Suprapubic skin (tissue), 4 donors: ENCODE measurements around the gene COPG2. TPM values are rescaled to one million over a fixed set of nuclear protein-coding genes. Genes with fewer than 3 reads are reported as not detected.

Source experiments
- DNase-seq, 2 donors: peaks; one replicate each; pipeline ENCODE4 v3.0.0-alpha.2; 2019; ENCODE audit warnings: low spot score in 2 of 2
- H3K27ac ChIP-seq: fragments of 200-600 bp; sonication (generic); one replicate; pipeline ENCODE4 v1.5.1; 2019
- H3K27me3 ChIP-seq: fragments of 200-600 bp; sonication (generic); one replicate; pipeline ENCODE4 v1.5.1; 2019
- H3K36me3 ChIP-seq: fragments of 200-600 bp; sonication (generic); one replicate; pipeline ENCODE4 v1.5.1; 2019
- H3K4me1 ChIP-seq: fragments of 200-600 bp; sonication (generic); one replicate; pipeline ENCODE4 v1.5.1; 2019
- H3K4me3 ChIP-seq: fragments of 200-600 bp; sonication (generic); one replicate; pipeline ENCODE4 v1.5.1; 2019; ENCODE audit warnings: mild to moderate bottlenecking
- H3K9me3 ChIP-seq: fragments of 200-600 bp; sonication (generic); one replicate; pipeline ENCODE4 v1.5.1; 2019
- EP300 ChIP-seq: sonication (generic); formaldehyde crosslinking; IDR thresholded peaks from one replicate; pipeline ENCODE4 v1.6.1; 2017; ENCODE audit warnings: antibody characterized with exemption
- POLR2A ChIP-seq, 2 donors: fragments of 450-650 bp; IDR thresholded peaks; one replicate each; pipeline ENCODE4 v1.6.1; 2017; ENCODE audit warnings: antibody characterized with exemption in 2 of 2, mild to moderate bottlenecking in 2 of 2, moderate library complexity in 2 of 2
- POLR2AphosphoS5 ChIP-seq, 3 donors: sonication (generic); formaldehyde crosslinking; IDR thresholded peaks; one replicate each; pipeline ENCODE4 v1.6.1; 2017; ENCODE audit warnings: antibody characterized with exemption in 3 of 3
- WGBS: methylation state at CpG from one replicate; pipeline ENCODE4 v1.1.5; 2018; 5-methylcytosine and 5-hydroxymethylcytosine counted together
- total RNA-seq, 4 donors: library from RNA; depleted of rRNA; stranded (reverse); fragments of >200 nt; gene quantifications; one replicate each; pipeline ENCODE4 v1.1.0, GENCODE V29; 2016
- TF ChIP-seq, protein P1 (sequence below), 2 donors: fragments of 200-600 bp in 1 of 2; fragments of 450-650 bp in 1 of 2; sonication (generic) in 1 of 2; IDR thresholded peaks; one replicate each; pipeline ENCODE4 v1.5.1; 2016 to 2019; ENCODE audit warnings: antibody characterized with exemption in 2 of 2, mild to moderate bottlenecking in 1 of 2, moderate library complexity in 1 of 2

Gene COPG2
- total RNA-seq, 4 donors from 2014 or later: 17.9 to 24.8 (median 21.0) TPM

GRCh38 chr7:130689683-130690082, 21.1 kb upstream of the COPG2 start:
- no peak for DNase-seq
- 82% methylated on average over 1 of the region's 1 CpG for WGBS
- Histone ChIP-seq H3K36me3 (no peaks in the 10 kb centered on the region), H3K4me3 (no peak overlapping the region), H3K27ac (no peak overlapping the region), H3K9me3 (peaks cover 7% of the 10 kb centered on the region), H3K27me3 (no peaks in the 10 kb centered on the region), H3K4me1 (no peaks in the 10 kb centered on the region)
- TF ChIP-seq POLR2A (IDR thresholded peaks at IDR 0.05): no peak
- no peak for TF ChIP-seq POLR2AphosphoS5 (IDR thresholded peaks at IDR 0.05)
- TF ChIP-seq, protein P1, sequence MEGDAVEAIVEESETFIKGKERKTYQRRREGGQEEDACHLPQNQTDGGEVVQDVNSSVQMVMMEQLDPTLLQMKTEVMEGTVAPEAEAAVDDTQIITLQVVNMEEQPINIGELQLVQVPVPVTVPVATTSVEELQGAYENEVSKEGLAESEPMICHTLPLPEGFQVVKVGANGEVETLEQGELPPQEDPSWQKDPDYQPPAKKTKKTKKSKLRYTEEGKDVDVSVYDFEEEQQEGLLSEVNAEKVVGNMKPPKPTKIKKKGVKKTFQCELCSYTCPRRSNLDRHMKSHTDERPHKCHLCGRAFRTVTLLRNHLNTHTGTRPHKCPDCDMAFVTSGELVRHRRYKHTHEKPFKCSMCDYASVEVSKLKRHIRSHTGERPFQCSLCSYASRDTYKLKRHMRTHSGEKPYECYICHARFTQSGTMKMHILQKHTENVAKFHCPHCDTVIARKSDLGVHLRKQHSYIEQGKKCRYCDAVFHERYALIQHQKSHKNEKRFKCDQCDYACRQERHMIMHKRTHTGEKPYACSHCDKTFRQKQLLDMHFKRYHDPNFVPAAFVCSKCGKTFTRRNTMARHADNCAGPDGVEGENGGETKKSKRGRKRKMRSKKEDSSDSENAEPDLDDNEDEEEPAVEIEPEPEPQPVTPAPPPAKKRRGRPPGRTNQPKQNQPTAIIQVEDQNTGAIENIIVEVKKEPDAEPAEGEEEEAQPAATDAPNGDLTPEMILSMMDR (IDR thresholded peaks at IDR 0.05): no peak
- no peak for TF ChIP-seq EP300

- Histone ChIP-seq H3K36me3 (no peaks in the 10 kb centered on the region), H3K27ac (no peak overlapping the region), H3K9me3 (no peaks in the 10 kb centered on the region), H3K27me3 (no peaks in the 10 kb centered on the region), H3K4me1 (no peaks in the 10 kb centered on the region), H3K4me3 (no peak overlapping the region)
- TF ChIP-seq POLR2A (IDR thresholded peaks at IDR 0.05) (no peak), POLR2AphosphoS5 (IDR thresholded peaks at IDR 0.05) (no peak), EP300 (no peak)
- TF ChIP-seq, protein P1 (IDR thresholded peaks at IDR 0.05): no peak
- 71% methylated on average over 2 of the region's 2 CpGs for WGBS
- no peak for DNase-seq
These were observed 14.5 kb upstream of the COPG2 start for GRCh38 chr7:130683026-130683425.

DNA sequence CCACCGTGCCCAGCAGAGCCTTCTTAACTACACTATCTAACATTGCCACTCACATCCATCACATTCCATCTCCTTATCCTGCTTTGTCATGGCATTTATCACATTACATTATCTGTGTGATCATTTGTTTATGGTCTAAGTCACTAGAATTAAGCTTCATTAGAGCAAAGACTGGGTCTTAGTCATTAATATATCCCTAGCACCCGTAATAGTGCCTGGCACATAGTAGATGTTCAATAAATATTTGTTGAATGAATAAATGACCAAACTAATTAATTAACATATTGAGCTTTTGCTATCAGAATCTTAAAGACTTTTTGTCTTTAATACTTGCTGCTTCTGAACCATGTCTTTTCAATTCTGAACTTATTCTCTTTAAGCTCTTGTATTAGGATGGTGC, 5.9 kb upstream of the COPG2 start:
- no peaks in the 10 kb centered on the region for H3K9me3 ChIP-seq
- no peak overlapping the region for H3K4me3 ChIP-seq
- H3K36me3 ChIP-seq: no peaks in the 10 kb centered on the region
- H3K4me1 ChIP-seq: peaks cover 4% of the 10 kb centered on the region
- no peaks in the 10 kb centered on the region for H3K27me3 ChIP-seq
- TF ChIP-seq EP300: no peak
- TF ChIP-seq, protein P1 (IDR thresholded peaks at IDR 0.05): no peak
- TF ChIP-seq POLR2AphosphoS5 (IDR thresholded peaks at IDR 0.05): no peak
- no peak for TF ChIP-seq POLR2A (IDR thresholded peaks at IDR 0.05)
- H3K27ac ChIP-seq: no peak overlapping the region
- 76% methylated on average over 2 of the region's 2 CpGs for WGBS
- DNase-seq: no peak

- DNase-seq: no peak
- H3K4me1 ChIP-seq: peaks cover 6% of the 10 kb centered on the region
- H3K9me3 ChIP-seq: no peaks in the 10 kb centered on the region
- TF ChIP-seq EP300: no peak
- TF ChIP-seq, protein P1 (IDR thresholded peaks at IDR 0.05): no peak
- TF ChIP-seq POLR2AphosphoS5 (IDR thresholded peaks at IDR 0.05): no peak
- no peak for TF ChIP-seq POLR2A (IDR thresholded peaks at IDR 0.05)
- H3K4me3 ChIP-seq: no peak overlapping the region
- H3K27ac ChIP-seq: no peak overlapping the region
- no peaks in the 10 kb centered on the region for H3K27me3 ChIP-seq
- no peaks in the 10 kb centered on the region for H3K36me3 ChIP-seq
These were observed 4.5 kb upstream of the COPG2 start for GRCh38 chr7:130673066-130673465.

- DNase-seq: no peak
- no peak overlapping the region for H3K27ac ChIP-seq
- no peaks in the 10 kb centered on the region for H3K36me3 ChIP-seq
- WGBS: 74% methylated on average over 4 of the region's 4 CpGs
- H3K9me3 ChIP-seq: no peaks in the 10 kb centered on the region
- peaks cover 14% of the 10 kb centered on the region for H3K4me1 ChIP-seq
- H3K4me3 ChIP-seq: no peak overlapping the region
- TF ChIP-seq, protein P1 (IDR thresholded peaks at IDR 0.05): no peak
- no peak for TF ChIP-seq EP300
- no peak for TF ChIP-seq POLR2A (IDR thresholded peaks at IDR 0.05)
- TF ChIP-seq POLR2AphosphoS5 (IDR thresholded peaks at IDR 0.05): no peak
- H3K27me3 ChIP-seq: no peaks in the 10 kb centered on the region
These were observed 3.6 kb upstream of the COPG2 start for GRCh38 chr7:130672146-130672545.
